Fibroblast of skin of left quadriceps (primary cell): ENCODE measurements around the gene SPCS2.

Experiments used
- DNase-seq, 2 experiments: peaks; one replicate each; pipeline ENCODE4 v3.0.0-alpha.2; 2013; ENCODE audit warnings: low read depth in 2 of 2

Gene SPCS2

GRCh38 chr11:74948898-74949752 lies at the start of gene SPCS2, which contains the start of gene XRRA1:
Gene SPCS2, plus strand, starts transcription at chr11:74949266. Its CDS starts 20 bp downstream, at chr11:74949286.
Gene XRRA1, minus strand, starts transcription at chr11:74949091. Its CDS starts 8,213 bp downstream, at chr11:74940878.
- peak; percentile 96 for DNase-seq

GRCh38 chr11:74902342-74902741 lies 46.7 kb upstream of the SPCS2 start:
- no peak for DNase-seq

- no peak for DNase-seq
Measured at GRCh38 chr11:74905326-74905725, 43.7 kb upstream of the SPCS2 start.

- DNase-seq: no peak
Measured at GRCh38 chr11:74909385-74909784, 39.7 kb upstream of the SPCS2 start.

GRCh38 chr11:74909812-74910211 lies 39.3 kb upstream of the SPCS2 start:
- DNase-seq: no peak

GRCh38 chr11:74923125-74923524 lies 25.9 kb upstream of the SPCS2 start:
- DNase-seq: no peak

GRCh38 chr11:74925281-74925680 lies 23.8 kb upstream of the SPCS2 start:
- peak; percentile 82 to 87 for DNase-seq

- peak; percentile 38 to 45 for DNase-seq
Measured at GRCh38 chr11:74926304-74927030, 22.6 kb upstream of the SPCS2 start.

- no peak for DNase-seq
Measured at GRCh38 chr11:74927496-74927895, 21.6 kb upstream of the SPCS2 start.

GRCh38 chr11:74929431-74930363 lies 19.4 kb upstream of the SPCS2 start:
- peak; percentile 83 to 84 for DNase-seq

GRCh38 chr11:74932169-74932568 lies 16.9 kb upstream of the SPCS2 start:
- peak in 1 of 2 experiments; percentile 18 for DNase-seq

GRCh38 chr11:74932797-74933196 lies 16.3 kb upstream of the SPCS2 start:
- DNase-seq: peak; percentile 39 to 43

GRCh38 chr11:74933765-74934164 lies 15.3 kb upstream of the SPCS2 start:
- no peak for DNase-seq

GRCh38 chr11:74935285-74935684 lies 13.8 kb upstream of the SPCS2 start:
- no peak for DNase-seq

- DNase-seq: no peak
Measured at GRCh38 chr11:74936087-74936486, 13.0 kb upstream of the SPCS2 start.

- no peak for DNase-seq
Measured at GRCh38 chr11:74936976-74937375, 12.1 kb upstream of the SPCS2 start.

- DNase-seq: no peak
Measured at GRCh38 chr11:74937696-74938475, 11.2 kb upstream of the SPCS2 start.

GRCh38 chr11:74941492-74941891 lies 7.6 kb upstream of the SPCS2 start:
- no peak for DNase-seq

GRCh38 chr11:74942073-74942759 lies 6.8 kb upstream of the SPCS2 start:
- DNase-seq: no peak

GRCh38 chr11:74948546-74948897 lies 544 bp upstream of the SPCS2 start:
- no peak for DNase-seq
